GM19372 (cell line): ENCODE results near the gene PARP3.

Source experiments
- ATAC-seq: cut with Tn5 transposase; IDR thresholded peaks from one replicate; pipeline ENCODE4 v1.9.1; 2021; ENCODE audit warnings: mild to moderate bottlenecking, low read depth, moderate library complexity; ENCODE audit not compliant: unreplicated experiment

Gene PARP3

DNA sequence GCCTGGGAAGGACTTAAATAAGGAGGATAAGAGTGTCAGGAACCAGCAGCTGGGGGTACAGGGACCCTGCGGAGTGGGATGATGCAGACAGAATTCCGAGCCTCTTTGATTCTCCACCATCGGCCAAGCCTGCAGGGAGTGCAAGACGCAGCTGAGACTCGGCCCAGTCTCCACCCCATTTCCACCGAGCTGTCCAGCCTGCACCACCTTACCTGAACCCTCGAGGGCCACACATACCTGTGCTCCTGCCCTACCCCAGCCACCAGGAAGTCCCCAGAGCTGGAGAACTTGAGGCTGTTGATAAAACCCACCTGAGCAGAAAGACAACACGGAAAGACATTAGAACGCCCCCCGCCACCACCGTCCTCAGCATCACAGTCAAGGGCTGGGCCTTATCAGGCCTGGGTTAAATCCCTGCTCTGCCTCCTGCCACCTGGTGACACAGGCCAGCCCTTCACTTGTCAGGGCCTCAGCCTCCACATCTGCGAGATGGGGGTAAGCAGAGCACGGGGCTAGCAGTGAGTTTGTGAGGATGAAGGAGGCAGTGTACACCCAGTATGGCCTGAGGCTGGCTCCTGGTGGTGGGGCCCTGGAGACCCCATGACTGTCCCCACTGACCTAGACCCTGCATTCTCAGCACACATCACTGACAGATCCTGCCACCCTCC lies 8.6 kb upstream of the PARP3 start:
- ATAC-seq: no peak

DNA sequence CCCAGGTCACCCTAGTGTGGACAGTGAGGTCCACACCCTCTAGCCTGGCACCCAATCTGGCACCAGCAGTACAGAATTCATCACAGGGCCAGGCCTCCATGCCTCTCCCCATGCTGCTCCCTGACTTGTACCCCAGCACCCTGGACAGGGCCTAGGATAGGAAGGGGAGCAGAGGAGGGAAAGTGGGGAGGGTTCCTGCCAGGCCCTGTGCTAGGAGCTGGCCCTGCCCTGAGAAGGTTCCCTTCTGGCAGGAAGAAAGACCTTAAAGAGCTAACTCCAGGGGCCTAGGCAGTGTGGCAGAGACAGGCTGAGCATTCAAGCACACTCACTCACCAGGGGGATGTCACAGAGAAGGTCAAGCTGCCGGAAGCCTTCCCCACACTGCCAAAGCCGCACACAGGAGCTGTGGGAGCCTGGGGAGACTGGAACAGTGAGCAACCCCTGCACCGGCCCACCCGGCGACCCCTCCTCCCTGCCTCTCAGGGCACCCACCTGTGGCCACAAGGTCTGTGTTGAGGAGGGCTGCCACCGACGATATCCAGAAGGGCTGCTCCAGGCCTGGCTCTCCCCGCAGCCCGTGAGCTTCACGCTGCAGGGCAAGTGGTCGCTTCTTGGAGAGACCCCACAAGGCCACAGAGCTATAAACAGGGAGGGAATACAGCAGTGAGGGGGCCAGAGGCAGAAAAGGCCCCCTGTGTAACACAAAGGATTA lies 7.9 kb upstream of the PARP3 start:
- ATAC-seq: no peak

DNA sequence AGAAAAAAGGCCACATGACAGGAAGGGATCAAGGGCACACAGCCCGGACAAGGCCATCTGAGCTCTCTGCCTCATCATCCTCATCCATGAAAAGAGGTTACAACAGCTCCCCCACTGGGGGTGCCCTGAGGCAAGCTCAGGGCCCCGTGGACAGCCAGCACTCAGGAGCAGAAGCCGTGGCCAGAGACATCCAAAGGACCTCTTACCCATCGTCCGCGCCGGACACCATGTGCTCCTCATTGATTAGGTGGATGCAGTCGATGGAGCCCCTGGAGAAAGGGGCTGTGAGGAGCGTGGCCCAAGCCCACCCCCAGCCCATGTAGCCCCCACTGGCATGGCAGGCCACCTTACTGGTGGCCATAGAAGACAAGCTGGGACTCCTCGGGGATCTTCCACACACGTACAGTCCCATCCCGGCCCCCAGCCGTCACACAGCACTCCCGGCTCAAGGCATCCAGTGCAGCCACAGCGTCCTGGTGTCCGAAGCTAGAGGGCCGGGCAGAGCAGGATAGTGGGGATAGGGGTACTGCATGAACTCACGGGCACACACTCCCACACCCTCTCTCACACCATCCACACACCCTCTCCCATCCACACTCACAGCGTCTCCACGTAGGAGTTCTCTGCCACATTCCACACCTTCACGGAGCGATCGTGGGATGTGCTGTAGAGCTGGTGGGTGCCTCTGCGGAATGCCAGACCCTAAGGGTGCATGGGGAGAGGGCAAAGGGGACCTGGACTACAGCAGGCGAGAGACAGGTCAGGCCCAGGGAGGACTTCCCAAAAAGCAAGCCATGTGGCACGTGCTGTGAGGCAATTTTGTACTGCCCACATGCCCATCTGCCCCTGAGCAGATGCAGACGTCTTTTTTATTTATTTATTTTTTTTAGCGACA lies 6.9 kb upstream of the PARP3 start:
- ATAC-seq: no peak

DNA sequence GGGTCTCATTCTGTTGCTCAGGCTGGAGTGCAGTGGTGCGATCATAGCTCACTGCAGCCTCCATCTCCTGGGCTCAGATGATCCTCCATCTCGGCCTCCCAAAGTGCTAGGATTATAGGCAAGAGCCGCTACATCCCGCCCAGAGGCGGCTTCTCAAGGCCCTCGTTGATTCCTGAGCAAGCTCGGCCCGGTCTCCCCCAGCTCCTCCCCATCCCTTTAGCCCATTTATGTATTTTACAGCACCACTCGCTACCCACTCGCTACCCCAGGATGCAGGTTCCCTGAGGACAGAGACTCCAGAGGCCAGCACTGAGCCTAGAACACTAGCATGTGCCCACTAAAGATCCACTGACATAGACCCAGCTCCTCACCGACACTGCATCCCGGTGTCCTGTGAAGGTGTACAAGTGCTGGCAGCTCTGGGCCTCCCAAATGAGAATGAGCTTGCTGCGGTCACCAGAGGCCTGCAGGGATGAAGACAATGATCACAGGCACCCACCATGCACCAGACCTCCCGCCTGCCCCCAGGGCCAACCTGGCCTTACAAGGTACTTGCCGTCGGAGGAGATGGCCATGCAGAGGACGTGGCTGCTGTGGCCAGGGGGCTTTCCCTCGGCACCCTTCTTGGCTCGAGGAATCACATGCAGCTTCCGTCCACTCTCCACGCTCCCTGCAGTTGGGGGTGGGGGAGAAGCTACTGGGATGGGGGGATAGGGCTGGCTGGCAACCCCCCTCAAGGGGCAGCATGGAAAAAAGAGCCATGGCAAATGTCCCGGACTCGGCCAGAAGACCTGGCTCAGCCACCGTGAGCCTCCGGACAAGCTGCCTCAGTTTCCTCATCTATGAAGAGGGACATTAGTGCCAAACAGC lies 6.0 kb upstream of the PARP3 start:
- no peak for ATAC-seq

DNA sequence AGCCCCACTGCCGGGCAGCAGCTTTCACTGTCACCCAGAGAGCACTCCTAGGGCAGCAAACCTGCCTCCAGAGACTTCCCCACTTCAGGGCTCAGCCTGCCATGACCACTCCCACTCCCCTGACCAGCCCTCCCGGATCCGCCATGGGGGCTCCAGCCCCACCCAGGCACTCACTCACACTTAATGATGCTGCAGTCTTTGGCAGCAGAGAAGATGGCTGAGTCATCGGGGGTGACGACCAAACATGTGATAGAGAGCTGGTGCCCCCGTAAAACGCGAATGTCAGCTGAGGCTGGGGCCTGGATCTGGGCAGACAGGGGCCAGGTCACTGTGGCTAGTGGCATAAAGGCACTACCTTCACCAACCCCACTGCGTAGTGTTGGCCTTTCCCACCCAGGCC lies 5.1 kb upstream of the PARP3 start:
- ATAC-seq: no peak

DNA sequence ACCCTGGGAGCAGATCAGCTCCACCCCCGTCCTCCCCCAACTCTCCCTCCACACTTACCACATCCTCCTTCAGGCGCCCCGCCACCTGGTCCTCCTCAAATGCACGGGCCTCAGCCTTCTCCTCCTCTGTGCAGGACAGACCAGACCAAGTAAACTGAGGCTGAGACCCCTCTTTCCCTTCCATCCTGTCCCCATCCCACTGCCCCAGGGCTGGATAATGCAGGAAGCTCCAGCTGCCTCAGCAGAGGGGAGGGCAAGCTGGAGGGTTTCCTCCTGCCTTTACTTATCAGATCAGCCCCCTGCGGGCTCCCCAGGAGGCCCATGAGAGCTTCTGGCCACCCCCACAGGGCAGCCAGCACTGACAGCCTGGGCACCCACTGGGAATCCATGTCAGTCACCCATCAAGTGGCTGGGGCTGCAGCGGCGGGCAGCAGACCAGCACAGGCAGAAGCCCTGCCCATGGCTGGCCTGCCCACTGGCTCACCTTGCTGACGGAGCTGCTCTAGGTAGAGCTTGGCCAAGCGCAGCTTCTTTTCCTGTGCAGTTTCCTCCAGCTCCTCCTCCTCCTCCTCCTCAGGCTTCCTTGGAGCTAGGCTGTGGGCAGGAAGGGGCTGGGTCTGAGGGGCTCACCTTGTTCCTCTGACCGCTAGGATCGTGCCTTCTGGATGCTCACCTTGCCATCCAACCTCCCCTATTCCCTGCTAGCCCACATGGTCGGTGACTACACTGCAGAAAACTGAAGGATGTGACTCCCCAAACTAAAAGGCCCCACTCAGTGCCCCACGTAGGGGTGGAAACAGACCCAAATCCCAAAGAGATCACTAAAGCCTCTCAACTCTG lies 4.3 kb upstream of the PARP3 start:
- no peak for ATAC-seq

DNA sequence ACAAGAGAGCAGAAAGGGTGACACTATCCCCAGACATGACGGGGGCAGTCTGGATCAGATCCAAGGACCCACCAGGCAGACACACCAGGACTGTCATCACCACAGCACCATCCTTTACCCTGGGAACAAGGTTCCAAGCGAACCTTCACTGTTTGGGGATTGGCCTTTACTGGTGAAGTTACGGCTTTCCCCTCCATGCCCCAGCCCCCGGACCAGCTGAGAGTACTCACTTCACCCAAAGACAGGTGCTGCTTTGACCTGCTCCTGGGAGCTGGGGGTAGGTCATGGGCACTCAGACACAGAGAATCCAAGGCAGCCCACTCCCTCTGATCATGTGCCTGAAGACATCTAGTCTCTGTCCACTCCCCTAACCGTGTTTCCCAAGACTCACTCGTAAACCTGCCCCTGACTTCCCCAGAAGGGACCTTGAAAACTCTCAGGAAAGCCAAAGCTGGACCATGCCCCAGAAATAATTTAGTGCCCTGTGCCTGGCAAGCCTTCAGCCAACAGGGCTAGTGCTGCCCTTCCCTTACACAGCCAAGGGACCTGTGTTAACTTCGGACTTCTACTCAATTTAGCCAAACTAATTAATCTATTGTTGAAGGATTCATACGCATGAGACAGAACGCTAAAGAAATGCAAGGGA lies 3.3 kb upstream of the PARP3 start:
- no peak for ATAC-seq

DNA sequence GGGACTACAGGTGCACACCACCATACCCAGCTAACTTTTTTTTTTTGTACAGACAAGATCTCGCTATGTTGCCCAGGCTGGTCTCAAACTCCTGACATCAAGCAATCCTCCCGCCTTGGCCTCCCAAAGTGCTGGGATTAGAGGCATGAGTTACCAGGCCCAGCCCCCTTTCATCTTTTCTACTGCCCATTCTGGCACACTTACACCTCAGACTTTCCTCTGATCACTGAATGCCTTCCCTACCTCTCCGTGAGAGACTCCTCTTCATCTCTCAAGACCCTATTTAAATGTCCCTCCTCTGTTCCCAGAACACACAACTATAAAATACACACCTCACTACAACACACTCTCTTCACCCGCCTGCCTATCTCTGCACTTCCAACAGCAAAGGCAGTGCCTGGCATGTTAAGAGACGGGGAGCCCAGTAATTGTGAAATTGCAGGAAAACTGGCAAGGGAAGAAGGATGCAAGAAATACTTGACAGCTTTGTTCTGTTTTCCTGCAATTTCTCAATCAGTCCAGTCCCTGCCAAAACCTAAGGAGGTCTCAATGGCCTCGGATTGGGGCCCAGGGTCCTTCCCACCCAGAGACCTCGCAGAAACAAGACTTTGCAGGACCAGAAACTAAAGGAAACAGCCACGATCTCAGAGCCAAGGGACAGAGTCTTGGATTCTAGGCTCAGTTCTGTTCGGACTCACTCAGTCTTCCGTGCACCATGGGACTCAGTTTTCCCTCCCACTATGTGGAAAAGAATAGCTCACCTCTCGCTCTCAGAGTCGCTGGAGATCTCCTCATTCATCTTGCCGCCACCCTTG lies 1.3 kb upstream of the PARP3 start:
- ATAC-seq: no peak

DNA sequence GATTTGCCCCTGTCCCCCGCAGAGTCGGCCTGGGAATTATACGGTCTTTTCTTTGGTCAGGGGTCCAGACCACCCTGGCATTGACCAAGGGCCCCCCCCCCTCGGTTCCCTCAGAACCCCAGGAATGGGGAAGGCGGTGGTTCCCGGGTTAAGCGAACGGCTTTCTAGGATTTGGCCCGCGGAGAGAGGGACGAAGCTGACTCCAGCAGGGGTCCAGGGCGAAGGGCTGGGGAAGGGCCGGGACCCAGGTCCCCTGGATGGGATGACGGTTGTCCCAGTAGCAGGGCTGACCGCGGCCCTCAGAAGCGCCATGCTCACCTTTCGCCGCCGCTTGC lies 733 bp upstream of the PARP3 start:
- no peak for ATAC-seq

DNA sequence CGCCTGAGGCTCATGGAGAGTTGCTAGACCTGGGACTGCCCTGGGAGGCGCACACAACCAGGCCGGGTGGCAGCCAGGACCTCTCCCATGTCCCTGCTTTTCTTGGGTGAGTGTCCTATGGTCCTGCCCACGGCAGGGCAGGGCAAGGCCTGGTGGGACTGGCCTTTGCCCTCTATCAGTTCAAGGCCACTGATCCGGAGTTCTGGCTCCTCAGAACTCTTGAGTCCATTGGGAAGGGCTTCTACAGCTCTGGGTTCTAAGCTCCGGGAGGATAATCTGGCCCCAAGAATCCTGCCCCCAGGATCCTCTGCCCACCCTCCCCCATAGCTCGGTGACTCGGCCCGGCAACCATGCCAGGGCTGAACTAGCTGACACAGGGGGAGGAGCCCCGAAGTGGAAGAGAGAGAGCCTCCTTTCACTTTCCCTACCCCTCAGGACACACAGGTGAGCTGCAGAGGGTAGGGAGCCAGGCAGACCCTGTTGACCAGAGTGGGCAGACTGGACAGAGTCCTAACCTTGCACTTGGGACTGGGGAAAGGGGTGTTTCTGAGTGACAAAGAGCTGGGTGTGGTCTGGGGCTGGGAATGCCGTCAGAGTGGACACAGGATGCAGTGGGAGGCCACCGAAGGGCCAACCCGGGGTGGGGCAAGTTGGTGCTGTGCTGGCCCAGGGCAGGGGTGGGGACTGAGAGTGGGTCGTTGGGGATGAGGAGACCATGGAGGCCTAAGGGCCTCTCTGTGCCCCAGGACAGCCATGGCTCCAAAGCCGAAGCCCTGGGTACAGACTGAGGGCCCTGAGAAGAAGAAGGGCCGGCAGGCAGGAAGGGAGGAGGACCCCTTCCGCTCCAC lies 664 bp downstream of the PARP3 start:
- peak; percentile 19 for ATAC-seq

DNA sequence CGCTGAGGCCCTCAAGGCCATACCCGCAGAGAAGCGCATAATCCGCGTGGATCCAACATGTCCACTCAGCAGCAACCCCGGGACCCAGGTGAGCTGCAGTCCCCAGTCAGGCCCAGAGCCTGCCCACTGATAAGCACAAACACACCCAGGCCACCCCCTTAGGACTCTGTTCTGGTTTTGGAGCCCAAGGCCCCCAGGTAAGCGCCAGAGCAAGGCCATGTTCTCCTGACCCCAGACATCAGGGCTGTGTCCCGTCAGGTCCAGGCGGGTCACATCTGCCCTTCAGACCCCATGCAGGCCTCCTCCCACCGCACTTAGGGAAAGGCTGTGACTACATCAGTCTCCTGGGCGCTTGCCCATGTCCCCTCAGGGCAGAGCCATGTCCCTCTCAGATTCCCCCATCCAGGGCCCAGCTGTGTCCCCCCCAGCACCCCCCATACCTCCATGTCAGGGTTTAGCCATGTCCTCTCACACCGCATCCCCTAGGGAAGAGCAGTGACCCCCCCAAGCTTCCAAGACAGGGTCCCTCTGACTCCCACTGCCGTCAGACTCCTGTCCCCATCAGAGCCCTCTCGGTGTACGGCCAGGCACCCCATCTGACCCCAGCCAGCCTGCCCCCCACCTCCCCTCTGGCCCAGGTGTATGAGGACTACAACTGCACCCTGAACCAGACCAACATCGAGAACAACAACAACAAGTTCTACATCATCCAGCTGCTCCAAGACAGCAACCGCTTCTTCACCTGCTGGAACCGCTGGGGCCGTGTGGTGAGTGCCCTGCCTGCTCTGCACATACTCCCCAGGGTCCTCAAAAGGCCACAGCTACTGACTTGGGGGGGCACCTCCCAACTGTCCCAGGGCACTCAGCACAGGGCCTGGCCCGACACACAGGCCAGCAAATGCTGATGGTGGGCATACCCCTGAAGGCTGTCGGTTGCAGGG lies 1.6 kb downstream of the PARP3 start:
- no peak for ATAC-seq

DNA sequence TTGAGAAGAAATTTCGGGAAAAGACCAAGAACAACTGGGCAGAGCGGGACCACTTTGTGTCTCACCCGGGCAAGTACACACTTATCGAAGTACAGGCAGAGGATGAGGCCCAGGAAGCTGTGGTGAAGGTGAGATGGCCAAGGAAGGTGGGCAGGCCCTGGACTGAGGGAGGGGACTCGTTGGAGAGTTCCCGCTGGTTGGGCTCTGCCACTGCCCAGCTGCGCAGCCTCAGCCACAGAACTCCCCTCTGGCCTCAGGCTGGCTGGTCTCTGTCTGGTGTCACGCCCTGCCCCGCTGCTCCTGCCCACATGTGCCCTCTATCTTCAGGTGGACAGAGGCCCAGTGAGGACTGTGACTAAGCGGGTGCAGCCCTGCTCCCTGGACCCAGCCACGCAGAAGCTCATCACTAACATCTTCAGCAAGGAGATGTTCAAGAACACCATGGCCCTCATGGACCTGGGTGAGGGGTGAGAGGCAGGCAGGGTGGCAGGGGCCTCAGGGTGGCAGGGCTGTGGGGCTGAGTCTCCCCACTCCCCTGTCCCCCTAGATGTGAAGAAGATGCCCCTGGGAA lies 2.4 kb downstream of the PARP3 start:
- no peak for ATAC-seq

DNA sequence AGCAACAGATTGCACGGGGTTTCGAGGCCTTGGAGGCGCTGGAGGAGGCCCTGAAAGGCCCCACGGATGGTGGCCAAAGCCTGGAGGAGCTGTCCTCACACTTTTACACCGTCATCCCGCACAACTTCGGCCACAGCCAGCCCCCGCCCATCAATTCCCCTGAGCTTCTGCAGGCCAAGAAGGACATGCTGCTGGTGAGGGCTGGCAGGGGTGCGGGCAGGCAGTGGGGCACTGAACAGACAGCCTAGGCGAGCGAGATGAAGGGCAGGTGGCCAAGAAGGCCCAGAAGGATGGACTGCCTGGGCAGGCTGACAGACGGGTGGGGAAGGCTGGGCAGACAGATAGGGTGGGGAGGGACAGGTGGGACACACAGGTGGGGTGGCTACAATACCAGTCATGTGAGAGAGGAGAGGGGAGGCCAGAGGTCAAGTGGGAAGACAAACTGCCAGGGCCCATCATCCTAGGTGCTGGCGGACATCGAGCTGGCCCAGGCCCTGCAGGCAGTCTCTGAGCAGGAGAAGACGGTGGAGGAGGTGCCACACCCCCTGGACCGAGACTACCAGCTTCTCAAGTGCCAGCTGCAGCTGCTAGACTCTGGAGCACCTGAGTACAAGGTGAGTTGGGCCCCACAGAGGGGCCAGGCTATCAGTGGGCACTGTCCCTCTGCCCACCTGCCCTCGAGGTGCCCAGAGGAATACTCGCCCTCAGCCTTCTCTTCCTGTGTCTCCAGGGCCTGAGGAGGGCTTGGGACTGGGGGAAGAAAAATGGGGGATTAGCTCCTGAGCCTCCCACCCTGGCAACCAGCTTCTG lies 3.1 kb downstream of the PARP3 start:
- ATAC-seq: no peak

DNA sequence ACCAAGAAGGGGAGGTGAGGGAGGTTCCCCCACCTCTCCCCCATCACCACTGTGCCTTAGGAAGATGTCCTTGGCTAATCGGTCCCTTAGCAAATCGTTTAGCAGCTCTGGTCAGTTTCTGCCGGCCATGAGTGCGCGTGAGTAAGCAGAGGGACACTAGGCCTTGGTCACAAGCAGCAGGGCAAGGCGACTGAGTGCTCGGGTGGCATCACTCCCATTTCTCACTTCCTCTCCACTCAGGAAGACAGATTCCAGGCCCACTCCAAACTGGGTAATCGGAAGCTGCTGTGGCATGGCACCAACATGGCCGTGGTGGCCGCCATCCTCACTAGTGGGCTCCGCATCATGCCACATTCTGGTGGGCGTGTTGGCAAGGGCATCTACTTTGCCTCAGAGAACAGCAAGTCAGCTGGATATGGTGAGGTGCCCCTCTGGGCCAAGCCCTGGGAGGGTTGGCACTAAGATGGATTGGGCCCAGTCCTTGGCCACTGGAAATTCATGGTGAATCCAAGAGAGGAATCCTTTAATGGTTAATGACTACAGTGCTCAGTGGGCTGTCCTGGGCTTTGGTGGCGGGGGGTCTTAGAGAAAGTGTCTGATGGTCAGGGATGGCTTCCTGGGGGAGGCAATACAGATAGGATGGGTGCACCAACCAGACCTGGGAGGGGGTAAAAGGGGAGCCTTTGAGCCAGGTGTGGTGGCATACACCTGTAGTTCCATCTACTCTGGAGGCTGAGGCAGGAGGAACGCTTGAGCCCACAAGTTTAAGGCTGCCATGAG lies 4.0 kb downstream of the PARP3 start:
- no peak for ATAC-seq

DNA sequence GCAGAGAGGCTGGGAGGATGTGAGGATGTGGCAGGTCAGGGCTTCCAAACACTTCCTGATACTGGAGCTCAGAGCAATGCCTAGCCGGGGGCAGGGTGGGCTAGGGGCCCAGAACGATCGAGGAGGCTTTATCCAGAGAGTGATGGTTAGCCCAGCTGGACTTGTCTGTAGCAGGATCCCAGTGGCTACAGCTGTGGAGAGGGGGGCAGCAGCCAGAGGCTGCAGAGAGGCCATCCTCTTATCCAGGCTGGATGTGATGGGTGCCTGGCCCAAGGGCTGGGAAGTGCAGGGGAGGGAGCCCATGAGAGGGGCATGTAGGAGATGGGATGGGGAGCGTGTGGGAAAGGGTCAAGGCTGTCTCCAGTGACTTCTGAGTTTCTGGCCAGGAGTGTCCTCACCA lies 4.6 kb downstream of the PARP3 start:
- ATAC-seq: no peak
